Measurements from ENCODE around the gene CCS.
"Not testable (repeated sequence)": the region's sequence is repeated elsewhere in the genome, so short reads cannot be mapped to it uniquely, and the experiment has no call there.

The CCS gene

GRCh38 chr11:66586136-66586535 lies 6.8 kb upstream of the CCS start:
- ChIA-PET CTCF (interaction anchor here (1.0 to 1.8 kb wide), 3 partner anchors 8 to 93 kb away, joined by 3 to 4 read pairs (median 3); no protein-coding TSS in a partner anchor), POLR2A (no interaction called here)
- no peak for TF ChIP-seq CTCF (IDR thresholded peaks at IDR 0.05; ENCODE audit: control extremely low read depth, extremely low read depth, low read depth, missing control alignments)
- no peak for DNase-seq (ENCODE audit: extremely low spot score)

GRCh38 chr11:66589315-66589714 lies 3.7 kb upstream of the CCS start:
- POLR2A ChIA-PET, result not testable (repeated sequence)
- CTCF ChIA-PET, result interaction anchor here (0.9 to 2.7 kb wide), 4 partner anchors 9 to 245 kb away, joined by 3 to 13 read pairs (median 4); partner anchors contain the start of gene RBM4B

GRCh38 chr11:66589996-66590675 lies 2.8 kb upstream of the CCS start:
- DNase-seq (ENCODE audit: extremely low spot score), result no peak
- TF ChIP-seq CTCF (IDR thresholded peaks at IDR 0.05; ENCODE audit: control extremely low read depth, extremely low read depth, low read depth, missing control alignments), result no peak
- ChIA-PET POLR2A (no interaction called here), CTCF (interaction anchor here (0.7 to 2.7 kb wide), 8 partner anchors 10 to 204 kb away, joined by 3 to 13 read pairs (median 4); partner anchors contain the start of genes ACTN3 and ZDHHC24)

More at GRCh38 chr11:66589315-66589714, 3.7 kb upstream of the CCS start:
- not testable (repeated sequence) for DNase-seq (ENCODE audit: extremely low spot score)

GRCh38 chr11:66591175-66591574 lies 1.8 kb upstream of the CCS start:
- ChIA-PET CTCF (interaction anchor here (1.1 to 2.7 kb wide), 7 partner anchors 11 to 45 kb away, joined by 3 to 13 read pairs (median 4); partner anchors contain the start of genes ACTN3, CTSF and ZDHHC24), POLR2A (no interaction called here)
- TF ChIP-seq CTCF (IDR thresholded peaks at IDR 0.05; ENCODE audit: control extremely low read depth, extremely low read depth, low read depth, missing control alignments), result no peak
- DNase-seq (ENCODE audit: extremely low spot score), result no peak

GRCh38 chr11:66593303-66593635 lies 284 bp downstream of the CCS start:
- no peak for TF ChIP-seq CTCF (IDR thresholded peaks at IDR 0.05; ENCODE audit: control extremely low read depth, extremely low read depth, low read depth, missing control alignments)
- ChIA-PET POLR2A (interaction anchor here (1.3 kb wide), 1 partner anchor 24 kb away, joined by 3 read pairs; no protein-coding TSS in a partner anchor), CTCF (interaction anchor here (1.0 to 2.4 kb wide), 12 partner anchors 12 to 725 kb away, joined by 3 to 10 read pairs (median 4); partner anchors contain the start of genes DPP3, MRPL11, RBM14 and RBM4)
- DNase-seq (ENCODE audit: extremely low spot score), result peak; percentile 32

- ChIA-PET POLR2A (interaction anchor here (1.3 kb wide), 1 partner anchor 24 kb away, joined by 3 read pairs; no protein-coding TSS in a partner anchor), CTCF (interaction anchor here (0.9 to 2.4 kb wide), 8 partner anchors 11 to 724 kb away, joined by 3 to 10 read pairs (median 3); partner anchors contain the start of gene MRPL11)
- no peak for TF ChIP-seq CTCF (IDR thresholded peaks at IDR 0.05; ENCODE audit: control extremely low read depth, extremely low read depth, low read depth, missing control alignments)
- no peak for DNase-seq (ENCODE audit: extremely low spot score)
These were observed 665 bp downstream of the CCS start for GRCh38 chr11:66593650-66594049.
